PFSK-1 (cell line): ENCODE data around the gene CHST7.

Experiments
- POLR2AphosphoS5 ChIP-seq: IDR thresholded peaks from 2 replicates; pipeline ENCODE4 v1.6.1; 2012; ENCODE audit warnings: low read depth, mild to moderate bottlenecking, control low read depth, low read length, moderate library complexity
- REST ChIP-seq, 2 experiments: IDR thresholded peaks; 2 replicates each; pipeline versions ENCODE4 v1.6.1 to v1.8.0; 2011 to 2012; ENCODE audit warnings: low read depth in 2 of 2, low read length in 2 of 2, control low read depth in 1 of 2, inconsistent platforms in 1 of 2, mild to moderate bottlenecking in 1 of 2, moderate library complexity in 1 of 2; ENCODE audit not compliant: insufficient read depth in 1 of 2
- SIN3A ChIP-seq: IDR thresholded peaks from 2 replicates; pipeline ENCODE4 v1.6.1; 2012; ENCODE audit warnings: mild to moderate bottlenecking, low read length, moderate library complexity, borderline replicate concordance; ENCODE audit not compliant: insufficient read depth
- TAF1 ChIP-seq: IDR thresholded peaks from 2 replicates; pipeline ENCODE4 v1.6.1; 2012; ENCODE audit warnings: low read length, control low read depth, borderline replicate concordance; ENCODE audit not compliant: insufficient read depth

GRCh38 chrX:46642145-46642544 is 68.6 kb downstream of the CHST7 start:
- TF ChIP-seq REST (IDR thresholded peaks at IDR 0.05; ENCODE audit: insufficient read depth in 1 of 2, low read depth in 2 of 2, low read length in 2 of 2) (no peak), POLR2AphosphoS5 (no peak), SIN3A (no peak), TAF1 (no peak)
